Frontal cortex (tissue), 4 donors: Measurements from ENCODE around the gene RNF208. TPM values are rescaled to one million over a fixed set of nuclear protein-coding genes. Genes with fewer than 3 reads are reported as not detected.
"Not testable (repeated sequence)": the region's sequence is repeated elsewhere in the genome, so short reads cannot be mapped to it uniquely, and the experiment has no call there.

ENCODE experiments used
- DNase-seq, 2 donors: peaks; one replicate each; pipeline ENCODE4 v3.0.0; 2012; ENCODE audit warnings: low spot score in 2 of 2
- FAIRE-seq: peaks from 2 replicates; lab custom pipeline; 2012; peaks lifted over from hg19 to GRCh38; lab: Jason Lieb, UNC
- total RNA-seq: library from RNA; depleted of rRNA; stranded (reverse); fragments of >200 nt; gene quantifications from one replicate; pipeline ENCODE4 v1.2.3, GENCODE V29; 2014
- donor health status: control.
- donor health status: control.
- donor health status: control.

The RNF208 gene
- total RNA-seq, 1 donor from 2014 or later = 0.82 TPM

GRCh38 chr9:137241490-137242268 is 19.6 kb upstream of the RNF208 start:
- DNase-seq (peak; percentile 71 to 83), FAIRE-seq (no peak)

DNA sequence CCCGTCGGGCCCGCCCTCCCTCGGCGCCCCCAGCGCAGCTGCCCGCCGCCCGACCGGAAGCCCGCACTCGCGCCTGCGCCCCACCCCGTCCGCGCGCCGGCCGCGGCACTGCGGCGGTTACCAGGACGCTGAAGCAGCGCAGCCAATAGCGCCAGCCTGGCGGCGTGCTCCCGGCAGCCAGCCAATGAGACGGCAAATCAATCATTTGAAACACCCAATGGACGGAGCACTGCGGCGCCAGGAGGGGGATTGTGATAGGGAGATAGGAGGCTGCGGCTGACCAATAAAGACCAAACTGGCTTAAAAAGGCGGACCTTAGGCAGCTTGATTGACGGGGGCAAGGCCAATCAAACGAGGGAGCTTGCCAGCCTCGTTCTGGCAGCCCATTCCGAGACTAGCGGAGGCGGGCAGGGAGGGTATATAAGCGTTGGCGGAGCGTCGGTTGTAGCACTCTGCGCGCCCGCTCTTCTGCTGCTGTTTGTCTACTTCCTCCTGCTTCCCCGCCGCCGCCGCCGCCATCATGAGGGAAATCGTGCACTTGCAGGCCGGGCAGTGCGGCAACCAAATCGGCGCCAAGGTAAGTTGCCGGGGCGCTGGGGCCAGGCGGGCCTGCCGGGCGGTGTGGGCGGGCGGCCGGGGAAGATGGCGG is 18.9 kb upstream of the RNF208 start, which contains the start of gene TUBB4B:
Gene TUBB4B, plus strand, starts transcription at position 447 of the 649 bp plus-strand sequence. Its CDS starts 74 bp downstream, at position 521.
- DNase-seq = peak; percentile 100
- FAIRE-seq = peak; percentile 99

GRCh38 chr9:137240318-137240840 is 18.3 kb upstream of the RNF208 start:
- DNase-seq = peak; percentile 78 to 80
- no peak for FAIRE-seq

GRCh38 chr9:137239541-137240200 is 17.6 kb upstream of the RNF208 start:
- FAIRE-seq, DNase-seq: not testable (repeated sequence)

DNA sequence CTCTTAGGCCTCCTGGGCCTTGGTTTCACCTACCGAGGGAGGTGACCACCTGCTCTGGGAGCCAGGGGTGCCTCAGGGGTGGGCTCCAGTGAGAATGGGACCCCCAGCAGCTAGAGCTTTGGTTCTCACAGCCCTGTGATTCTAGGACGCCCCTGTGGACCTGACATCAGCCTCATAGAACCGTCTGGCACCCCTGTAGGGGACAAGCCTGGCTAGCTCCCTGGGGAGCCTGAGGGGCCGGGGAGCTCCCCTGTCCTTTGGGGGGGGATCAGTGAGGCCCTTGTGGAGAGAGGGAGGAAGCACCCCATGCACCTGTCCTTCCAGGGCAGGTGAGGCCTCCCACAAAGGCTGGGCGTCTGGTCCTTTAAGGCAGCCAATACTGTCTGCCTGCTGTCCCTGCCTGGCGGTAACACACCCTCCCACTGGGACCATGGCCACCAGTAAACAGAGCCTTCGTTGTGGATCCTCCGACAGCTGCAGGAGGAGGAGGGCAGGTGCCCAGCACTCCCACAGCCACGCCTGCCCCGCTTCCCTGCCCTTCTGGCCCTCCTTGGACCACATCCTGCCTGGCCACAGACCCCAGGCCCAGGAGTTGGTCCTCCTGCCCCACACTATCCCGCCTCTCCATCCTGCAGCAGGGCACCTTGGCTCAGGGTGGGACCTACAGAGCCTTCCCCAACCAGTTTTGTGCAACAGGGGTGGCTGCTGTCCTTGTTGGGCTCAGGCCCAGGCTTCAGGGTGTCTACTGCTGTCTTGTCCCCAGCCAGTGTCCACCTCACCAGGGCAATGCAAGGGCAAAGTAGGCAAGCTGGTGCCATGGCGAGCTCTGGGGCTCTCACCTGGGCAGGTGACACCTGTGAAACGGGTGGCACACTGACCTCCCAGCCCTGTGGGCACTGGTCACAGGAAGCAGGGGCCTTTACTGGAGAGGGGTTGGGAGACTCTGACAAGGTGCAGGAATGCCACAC is 16.0 kb upstream of the RNF208 start:
- DNase-seq = peak in 1 of 2 donors; percentile 76

DNA sequence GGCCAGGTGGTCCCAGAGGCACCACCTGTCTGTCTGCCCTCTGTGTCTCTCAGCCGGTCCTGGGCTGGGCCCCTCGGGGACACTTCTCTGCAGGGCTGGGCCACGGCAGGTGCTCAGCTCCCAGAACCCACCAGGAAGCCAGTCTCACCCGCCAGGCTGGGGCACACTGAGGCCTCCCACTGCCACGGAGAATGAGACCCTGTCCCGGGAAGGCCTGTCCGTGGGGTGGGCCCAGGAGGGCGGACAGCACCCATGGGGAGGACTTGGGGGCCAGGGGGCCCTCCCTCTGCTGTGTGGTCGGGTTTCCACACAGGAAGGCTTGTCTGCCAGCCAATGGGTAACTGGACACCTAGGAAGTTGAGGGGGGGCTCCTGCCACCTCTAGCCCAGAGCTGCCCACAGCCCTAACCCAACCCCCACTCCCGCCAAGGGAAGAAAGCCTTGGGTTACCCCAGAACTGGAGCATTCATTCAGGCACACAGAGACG is 14.9 kb upstream of the RNF208 start:
- DNase-seq = no peak
- FAIRE-seq = no peak

More for the DNA sequence above, 16.0 kb upstream of the RNF208 start:
- FAIRE-seq = no peak

DNA sequence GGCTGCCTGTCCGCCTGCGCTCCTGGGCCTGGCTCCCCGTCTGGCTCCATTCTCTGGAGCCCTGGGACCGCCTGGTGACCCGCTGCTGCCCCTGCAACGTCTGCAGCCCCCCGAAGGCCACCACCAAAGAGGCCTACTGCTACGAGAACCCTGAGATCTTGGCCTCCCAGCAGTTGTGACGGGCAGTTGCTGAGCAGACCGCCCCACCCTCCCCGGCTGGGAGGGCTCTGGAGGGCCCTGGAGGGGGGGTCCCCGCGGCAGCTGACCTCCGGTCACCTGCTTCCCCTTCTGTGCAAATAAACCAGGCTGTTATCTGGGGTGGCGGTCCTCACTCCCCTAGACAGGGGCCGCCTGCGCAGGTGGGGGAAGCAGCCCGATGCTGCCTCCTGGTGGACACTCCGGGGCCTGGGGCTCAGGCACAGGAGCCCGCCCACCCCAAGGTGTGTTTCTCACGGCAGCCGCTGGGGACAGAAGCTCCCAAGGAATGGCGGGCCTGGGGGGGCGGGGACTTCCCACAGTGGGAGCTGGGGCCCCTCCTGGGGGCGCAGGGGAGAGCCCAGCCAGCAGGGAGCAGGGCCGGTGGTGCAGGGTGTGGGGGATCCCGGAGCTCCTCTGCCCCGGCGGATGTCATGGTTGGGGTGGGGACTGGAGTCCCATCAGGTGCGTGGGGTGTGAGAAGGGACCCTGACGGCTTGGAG is 14.3 kb upstream of the RNF208 start:
- FAIRE-seq = no peak
- peak; percentile 90 to 98 for DNase-seq

GRCh38 chr9:137235424-137236237 is 13.6 kb upstream of the RNF208 start:
- DNase-seq = no peak
- no peak for FAIRE-seq

DNA sequence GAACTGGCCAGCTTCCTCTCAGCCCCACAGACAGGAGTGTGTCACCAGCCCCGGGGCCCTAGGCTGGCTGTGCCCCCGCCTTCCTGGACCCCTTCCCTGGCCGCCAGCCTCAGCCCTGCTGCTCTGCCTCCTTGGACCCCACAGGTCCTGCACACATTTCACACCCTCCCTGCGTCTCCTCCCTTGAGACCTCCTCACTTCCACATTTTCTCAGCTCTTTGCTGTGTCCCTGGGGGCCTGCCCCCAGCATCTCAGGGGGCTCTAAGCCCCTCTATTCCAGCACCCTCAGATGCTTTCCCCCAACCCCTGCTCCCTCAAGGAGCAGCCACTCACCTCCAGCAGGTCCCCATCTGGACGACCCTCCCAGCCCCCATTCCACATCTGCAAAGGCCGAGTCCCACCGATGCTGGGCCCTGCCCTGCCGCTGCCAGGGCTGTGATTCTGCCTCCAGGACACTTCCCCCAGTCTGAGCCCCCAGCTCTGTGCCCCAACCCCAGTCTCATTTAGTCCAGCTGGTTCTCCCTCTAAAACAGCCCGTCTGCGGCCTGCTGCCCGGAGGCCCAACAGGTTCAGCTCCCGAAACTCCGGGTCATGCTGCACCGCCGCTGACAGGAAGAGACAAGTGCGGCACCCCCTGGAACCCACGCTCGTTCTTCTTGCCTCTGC is 12.9 kb upstream of the RNF208 start:
- FAIRE-seq (no peak), DNase-seq (no peak)

DNA sequence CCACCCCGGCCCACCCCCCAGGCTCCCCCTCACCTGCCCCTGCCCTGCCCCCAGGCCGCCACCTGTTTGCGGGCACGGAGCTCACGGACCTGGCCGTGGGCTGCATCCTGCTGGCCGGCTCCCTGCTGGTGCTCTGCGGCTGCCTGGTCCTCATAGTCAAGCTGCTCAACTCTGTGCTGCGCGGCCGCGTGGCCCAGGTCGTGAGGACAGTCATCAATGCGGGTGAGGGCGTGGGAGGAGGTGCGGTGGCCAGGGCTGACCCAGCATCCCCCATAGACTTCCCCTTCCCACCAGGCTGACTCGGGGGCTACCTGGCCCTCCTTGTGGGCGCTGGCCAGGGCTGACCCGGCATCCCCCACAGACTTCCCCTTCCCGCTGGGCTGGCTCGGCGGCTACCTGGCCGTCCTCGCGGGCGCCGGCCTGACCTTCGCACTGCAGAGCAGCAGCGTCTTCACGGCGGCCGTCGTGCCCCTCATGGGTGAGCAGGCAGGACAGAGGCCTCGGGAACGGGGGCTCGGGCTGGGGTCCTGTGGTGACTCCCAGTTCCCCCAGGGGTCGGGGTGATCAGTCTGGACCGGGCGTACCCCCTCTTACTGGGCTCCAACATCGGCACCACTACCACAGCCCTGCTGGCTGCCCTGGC is 12.1 kb upstream of the RNF208 start:
- no peak for DNase-seq
- no peak for FAIRE-seq

DNA sequence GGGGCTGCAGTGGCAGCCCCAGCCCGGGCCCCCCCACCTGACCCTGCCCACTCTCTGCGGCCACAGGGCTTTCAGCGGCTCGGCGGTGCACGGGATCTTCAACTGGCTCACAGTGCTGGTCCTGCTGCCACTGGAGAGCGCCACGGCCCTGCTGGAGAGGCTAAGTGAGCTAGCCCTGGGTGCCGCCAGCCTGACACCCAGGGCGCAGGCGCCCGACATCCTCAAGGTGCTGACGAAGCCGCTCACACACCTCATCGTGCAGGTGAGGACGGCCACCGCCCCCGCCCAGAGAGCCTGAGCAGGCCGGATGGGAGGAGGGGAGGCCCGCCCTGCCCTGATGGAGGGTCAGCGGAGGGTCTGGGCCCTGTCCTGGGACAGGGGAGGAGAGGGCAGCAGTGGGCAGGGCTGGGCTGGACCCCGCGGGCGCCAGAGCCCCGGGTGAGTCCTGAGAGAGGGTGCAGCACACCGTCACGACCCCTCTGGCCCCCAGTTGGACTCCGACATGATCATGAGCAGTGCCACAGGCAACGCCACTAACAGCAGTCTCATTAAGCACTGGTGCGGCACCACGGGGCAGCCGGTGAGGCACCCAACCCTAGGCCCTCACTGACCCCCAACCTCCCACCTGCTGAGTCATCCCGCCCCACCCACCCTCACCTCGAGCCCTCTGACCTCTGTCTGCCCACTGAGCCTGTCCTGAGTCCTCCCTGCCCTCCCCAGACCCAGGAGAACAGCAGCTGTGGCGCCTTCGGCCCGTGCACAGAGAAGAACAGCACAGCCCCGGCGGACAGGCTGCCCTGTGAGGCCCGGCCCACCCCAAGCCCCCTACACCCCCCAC is 11.3 kb upstream of the RNF208 start:
- no peak for DNase-seq
- FAIRE-seq = no peak

GRCh38 chr9:137232510-137232909 is 10.5 kb upstream of the RNF208 start:
- DNase-seq (no peak), FAIRE-seq (no peak)

DNA sequence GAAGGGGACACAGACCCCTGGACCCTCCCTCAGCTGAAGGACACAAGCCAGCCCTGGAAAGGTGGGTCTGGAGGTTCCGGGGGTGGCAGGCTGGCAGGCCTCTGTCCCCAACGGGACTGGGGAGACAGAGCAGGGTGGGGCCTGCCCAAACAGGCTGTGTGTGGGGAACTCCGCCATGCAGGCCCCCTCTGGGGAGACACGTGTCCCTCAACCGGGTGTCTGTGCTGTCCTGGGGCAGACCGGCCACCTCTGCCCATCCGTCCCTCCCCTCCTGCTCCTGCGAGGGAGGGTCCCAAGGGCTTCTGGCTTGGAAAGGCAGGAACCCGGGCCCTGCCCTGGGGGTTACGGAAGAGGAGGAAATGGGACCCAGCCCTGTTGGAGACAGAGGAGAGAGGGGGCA is 10.1 kb upstream of the RNF208 start:
- no peak for FAIRE-seq
- no peak for DNase-seq

GRCh38 chr9:137231372-137232039 is 9.5 kb upstream of the RNF208 start:
- DNase-seq = no peak
- no peak for FAIRE-seq

GRCh38 chr9:137230705-137231371 is 8.8 kb upstream of the RNF208 start, which contains the start of gene SLC34A3:
Gene SLC34A3, plus strand, starts transcription at chr9:137230901. Its CDS starts 802 bp downstream, at chr9:137231703.
- DNase-seq (no peak), FAIRE-seq (no peak)
